ENCODE measurements around the gene SGTB. TPM values are rescaled to one million over a fixed set of nuclear protein-coding genes. Genes with fewer than 3 reads are reported as not detected.
A peak's percentile ranks its signal among the peaks of the same experiment; 100 is the strongest.

The SGTB gene
- total RNA-seq, 4 donors from 2014 or later, result 3.8 to 6.3 (median 5.3) TPM

DNA sequence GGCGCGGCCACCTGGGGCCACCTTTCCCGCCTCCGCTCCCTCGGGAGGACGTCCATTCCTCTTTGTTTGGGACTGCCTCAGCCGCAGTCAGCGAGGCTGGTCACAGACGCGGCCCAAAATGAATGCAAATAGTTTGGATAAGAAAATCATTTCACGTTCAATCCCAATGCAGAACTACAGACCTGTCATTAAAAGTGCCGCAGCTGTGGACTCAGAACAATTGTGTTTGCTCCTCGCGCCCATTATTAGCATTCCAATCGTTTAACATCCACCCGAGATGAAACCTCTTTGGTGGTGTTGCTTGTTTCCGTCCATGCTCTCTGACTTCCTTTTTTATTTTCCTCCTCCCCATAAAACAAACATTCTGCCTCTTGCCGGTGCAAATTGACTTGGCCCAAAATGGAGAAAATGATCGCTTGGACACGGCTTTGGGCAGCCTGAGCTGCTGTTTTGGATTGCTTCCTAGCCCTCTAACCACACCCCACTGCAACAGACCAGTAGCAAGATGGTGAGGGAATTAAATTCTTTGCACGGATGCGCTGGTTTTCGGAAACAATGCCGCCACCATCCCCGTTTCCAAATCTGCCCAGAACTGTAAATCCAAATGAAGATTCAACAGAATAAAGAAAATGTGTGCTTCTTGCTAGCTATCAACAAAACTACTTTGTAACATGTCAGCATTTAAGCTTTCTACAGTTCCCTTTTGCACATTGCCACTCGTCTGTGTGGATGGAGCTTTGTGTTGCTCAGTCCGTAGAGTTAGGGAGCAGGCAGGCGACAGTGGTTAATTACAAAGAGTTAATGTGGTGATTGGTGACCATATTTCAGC is 880 bp upstream of the SGTB start:
- TF ChIP-seq POLR2AphosphoS5 (IDR thresholded peaks at IDR 0.05) (no peak), EP300 (IDR thresholded peaks at IDR 0.05) (no peak), POLR2A (IDR thresholded peaks at IDR 0.05) (no peak)
- TF ChIP-seq, protein P1, sequence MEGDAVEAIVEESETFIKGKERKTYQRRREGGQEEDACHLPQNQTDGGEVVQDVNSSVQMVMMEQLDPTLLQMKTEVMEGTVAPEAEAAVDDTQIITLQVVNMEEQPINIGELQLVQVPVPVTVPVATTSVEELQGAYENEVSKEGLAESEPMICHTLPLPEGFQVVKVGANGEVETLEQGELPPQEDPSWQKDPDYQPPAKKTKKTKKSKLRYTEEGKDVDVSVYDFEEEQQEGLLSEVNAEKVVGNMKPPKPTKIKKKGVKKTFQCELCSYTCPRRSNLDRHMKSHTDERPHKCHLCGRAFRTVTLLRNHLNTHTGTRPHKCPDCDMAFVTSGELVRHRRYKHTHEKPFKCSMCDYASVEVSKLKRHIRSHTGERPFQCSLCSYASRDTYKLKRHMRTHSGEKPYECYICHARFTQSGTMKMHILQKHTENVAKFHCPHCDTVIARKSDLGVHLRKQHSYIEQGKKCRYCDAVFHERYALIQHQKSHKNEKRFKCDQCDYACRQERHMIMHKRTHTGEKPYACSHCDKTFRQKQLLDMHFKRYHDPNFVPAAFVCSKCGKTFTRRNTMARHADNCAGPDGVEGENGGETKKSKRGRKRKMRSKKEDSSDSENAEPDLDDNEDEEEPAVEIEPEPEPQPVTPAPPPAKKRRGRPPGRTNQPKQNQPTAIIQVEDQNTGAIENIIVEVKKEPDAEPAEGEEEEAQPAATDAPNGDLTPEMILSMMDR (IDR thresholded peaks at IDR 0.05), result no peak
- DNase-seq (ENCODE audit: low spot score in 2 of 2), result no peak

DNA sequence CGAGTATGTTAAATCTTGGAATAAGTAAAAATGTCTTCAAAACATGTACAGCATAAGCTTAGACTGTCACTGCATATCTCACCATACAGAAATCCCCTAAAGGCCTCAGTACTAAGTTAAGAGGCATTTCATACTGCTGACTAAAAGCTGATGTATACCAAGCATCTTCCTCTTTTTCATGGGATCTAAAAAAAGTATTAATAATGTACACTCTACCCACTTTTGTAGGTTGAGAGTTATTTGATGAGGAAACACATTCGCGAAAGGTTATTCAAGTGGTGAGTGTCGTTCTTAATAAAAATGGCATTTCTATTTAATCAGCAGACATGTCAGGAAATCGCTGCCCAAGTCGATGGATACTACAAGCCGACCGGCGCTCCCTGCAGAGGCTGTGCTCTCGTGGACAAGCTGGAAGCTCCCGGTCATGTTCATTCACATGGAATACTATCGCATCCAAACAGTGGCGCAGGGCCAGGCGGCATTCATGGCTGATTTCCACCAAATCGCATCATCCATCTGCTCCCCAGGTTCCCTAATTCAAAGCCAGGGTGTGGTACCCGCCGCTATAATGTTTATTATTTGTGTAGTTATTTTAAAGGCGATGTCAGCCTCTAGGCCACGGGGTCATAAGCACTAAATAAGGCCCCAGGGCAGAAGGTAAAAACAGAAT is 724 bp downstream of the SGTB start:
- peak; percentile 79 to 81 for DNase-seq (ENCODE audit: low spot score in 2 of 2)
- Histone ChIP-seq H3K4me3 (peak overlapping the region; percentile 91), H3K4me1 (peaks cover 24% of the 10 kb centered on the region), H3K9me3 (no peaks in the 10 kb centered on the region), H3K27me3 (no peaks in the 10 kb centered on the region), H3K27ac (peak overlapping the region; percentile 75), H3K36me3 (no peaks in the 10 kb centered on the region)
- TF ChIP-seq EP300 (IDR thresholded peaks at IDR 0.05), result no peak
- TF ChIP-seq POLR2A (IDR thresholded peaks at IDR 0.05), result no peak
- 4% methylated on average over 19 of the region's 19 CpGs for WGBS

More for the DNA sequence above, 880 bp upstream of the SGTB start:
- Histone ChIP-seq H3K36me3 (no peaks in the 10 kb centered on the region), H3K4me3 (peak overlapping the region; percentile 91), H3K9me3 (no peaks in the 10 kb centered on the region), H3K4me1 (peaks cover 28% of the 10 kb centered on the region), H3K27me3 (no peaks in the 10 kb centered on the region), H3K27ac (peak overlapping the region; percentile 75)
- WGBS, result 3% methylated on average over 28 of the region's 28 CpGs

DNA sequence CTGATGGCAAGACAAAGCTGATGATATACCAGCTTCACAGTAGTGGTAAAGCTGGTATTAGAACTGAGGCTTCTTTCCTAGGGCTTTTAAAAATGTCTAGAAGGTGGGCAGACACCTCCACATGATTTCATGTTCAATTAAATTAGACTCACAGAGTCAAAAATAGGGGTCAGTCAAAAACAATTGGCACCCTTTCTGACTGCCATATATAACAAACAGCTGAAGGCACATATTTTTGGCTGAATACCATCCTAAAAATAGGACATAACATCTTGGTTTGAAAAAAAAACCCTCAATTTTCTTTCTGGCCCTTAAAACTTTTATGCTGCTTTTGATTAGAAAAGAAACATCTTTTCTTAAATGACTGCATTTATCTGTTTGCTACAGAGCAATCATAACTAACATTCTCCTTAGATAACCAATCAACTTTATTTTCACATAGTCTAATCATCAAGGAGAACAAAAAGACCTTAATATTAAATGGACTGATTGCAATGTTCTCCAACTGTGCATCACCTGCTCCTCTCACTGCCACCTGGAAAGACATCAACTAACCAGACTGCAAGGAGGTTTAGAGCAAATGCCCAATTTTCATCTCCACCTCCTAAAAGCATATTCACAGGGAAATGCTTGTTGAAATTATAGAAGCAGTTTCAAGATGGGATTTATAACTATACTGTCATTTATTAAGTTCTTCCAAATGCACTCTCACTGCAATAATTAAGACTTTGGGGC is 3.2 kb downstream of the SGTB start:
- DNase-seq (ENCODE audit: low spot score in 2 of 2), result no peak
- no peak for TF ChIP-seq EP300 (IDR thresholded peaks at IDR 0.05)
- TF ChIP-seq POLR2AphosphoS5 (IDR thresholded peaks at IDR 0.05), result no peak
- no peak for TF ChIP-seq POLR2A (IDR thresholded peaks at IDR 0.05)
- TF ChIP-seq, protein P1 (IDR thresholded peaks at IDR 0.05), result no peak
- no peak overlapping the region for H3K4me3 ChIP-seq
- H3K4me1 ChIP-seq, result peaks cover 20% of the 10 kb centered on the region
- no peaks in the 10 kb centered on the region for H3K27me3 ChIP-seq
- H3K36me3 ChIP-seq, result no peaks in the 10 kb centered on the region
- H3K27ac ChIP-seq, result no peak overlapping the region
- H3K9me3 ChIP-seq, result no peaks in the 10 kb centered on the region

DNA sequence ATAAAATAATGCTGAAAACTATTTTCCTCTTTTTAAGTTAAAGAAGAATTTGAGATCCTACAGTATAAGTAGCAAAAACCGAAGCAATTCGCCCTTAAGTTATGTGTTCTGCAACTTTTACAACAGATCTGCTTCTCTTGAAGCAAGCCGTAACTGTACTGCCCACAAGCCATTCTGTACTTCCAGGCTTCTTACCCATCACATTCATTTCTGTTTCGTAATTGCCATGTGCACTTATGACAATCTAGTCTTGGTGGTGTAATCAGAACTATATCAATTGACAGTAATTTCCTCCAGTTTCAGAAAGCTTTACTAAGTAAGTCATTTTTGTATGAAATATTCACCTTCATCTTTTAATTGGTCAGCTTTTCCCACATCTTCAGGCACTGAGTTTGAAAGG is 13.8 kb downstream of the SGTB start:
- DNase-seq (ENCODE audit: low spot score in 2 of 2), result no peak
- TF ChIP-seq POLR2A (IDR thresholded peaks at IDR 0.05) (no peak), EP300 (IDR thresholded peaks at IDR 0.05) (no peak), POLR2AphosphoS5 (IDR thresholded peaks at IDR 0.05) (no peak)
- TF ChIP-seq, protein P1 (IDR thresholded peaks at IDR 0.05), result no peak
- no peak overlapping the region for H3K4me3 ChIP-seq
- H3K27ac ChIP-seq, result no peak overlapping the region
- H3K36me3 ChIP-seq, result no peaks in the 10 kb centered on the region
- no peaks in the 10 kb centered on the region for H3K4me1 ChIP-seq
- no peaks in the 10 kb centered on the region for H3K9me3 ChIP-seq
- 92% methylated on average over 4 of the region's 4 CpGs for WGBS
- no peaks in the 10 kb centered on the region for H3K27me3 ChIP-seq

DNA sequence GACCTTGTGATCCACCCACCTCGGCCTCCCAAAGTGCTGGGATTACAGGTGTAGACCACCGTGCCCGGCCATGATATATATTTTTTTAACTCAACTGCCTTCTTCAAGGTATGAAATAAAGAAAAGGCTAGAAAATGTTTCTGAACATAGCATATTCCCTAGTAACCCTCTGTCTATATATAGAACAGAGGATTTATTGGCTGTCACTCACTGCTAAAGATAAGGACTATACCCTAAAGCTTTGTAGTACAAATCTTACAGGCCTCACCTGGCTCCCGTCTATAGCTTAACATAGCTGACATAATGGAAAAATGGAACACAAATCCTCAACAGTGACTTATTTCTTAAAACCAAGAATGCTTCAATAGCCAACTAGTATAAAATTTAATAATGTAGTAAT is 14.2 kb downstream of the SGTB start:
- Histone ChIP-seq H3K4me3 (no peak overlapping the region), H3K36me3 (no peaks in the 10 kb centered on the region), H3K27me3 (no peaks in the 10 kb centered on the region), H3K4me1 (no peaks in the 10 kb centered on the region), H3K27ac (no peak overlapping the region), H3K9me3 (no peaks in the 10 kb centered on the region)
- TF ChIP-seq EP300 (IDR thresholded peaks at IDR 0.05), result no peak
- no peak for TF ChIP-seq POLR2A (IDR thresholded peaks at IDR 0.05)
- TF ChIP-seq, protein P1 (IDR thresholded peaks at IDR 0.05), result no peak
- TF ChIP-seq POLR2AphosphoS5 (IDR thresholded peaks at IDR 0.05), result no peak
- 83% methylated on average over 4 of the region's 4 CpGs for WGBS
- DNase-seq (ENCODE audit: low spot score in 2 of 2), result no peak

All from suprapubic skin (tissue), 4 donors.